ENCODE results near the gene PPM1N.

PPM1N gene

DNA sequence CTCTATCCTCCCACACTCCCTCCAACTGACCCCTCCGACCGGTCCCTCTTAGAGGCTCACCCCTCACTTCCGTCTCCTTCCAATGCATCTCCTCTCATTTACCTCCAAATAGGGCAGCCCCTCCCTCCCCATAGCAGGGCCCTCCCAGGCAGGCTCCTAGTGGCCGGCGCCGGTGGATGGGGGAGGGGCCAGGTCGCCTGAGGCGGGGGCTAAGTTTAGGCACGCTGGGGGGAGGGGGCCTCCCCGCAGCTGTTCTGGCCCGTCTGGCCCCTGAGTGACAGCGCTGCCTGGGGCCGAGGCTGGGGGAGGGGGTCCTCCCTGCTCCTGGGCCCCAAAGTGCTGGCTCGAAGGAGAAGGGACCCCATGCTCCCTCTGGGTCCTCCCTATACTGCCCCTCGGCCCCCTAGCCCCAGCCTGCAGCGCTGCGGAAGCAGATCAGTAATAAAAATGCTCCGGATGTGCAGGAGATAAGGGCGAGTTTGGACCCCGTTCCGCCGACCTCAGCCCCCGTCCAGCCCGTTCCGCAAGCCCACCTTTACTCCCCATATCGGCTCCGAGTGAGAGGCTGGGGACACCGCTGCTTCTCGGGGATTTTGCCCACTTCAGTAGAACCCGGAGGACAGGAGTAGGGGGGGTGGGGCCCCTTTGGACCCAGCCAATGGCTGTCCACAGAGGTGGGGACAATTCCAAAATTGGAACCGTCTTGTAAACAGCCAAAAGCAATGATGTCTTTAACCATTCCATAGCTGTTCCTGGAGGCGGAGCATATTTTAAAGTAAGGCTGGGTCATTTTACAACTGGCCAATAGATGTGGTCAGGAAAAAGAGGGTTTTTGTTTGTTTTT, 5.4 kb upstream of the PPM1N start:
- peak; percentile 36 for DNase-seq

DNA sequence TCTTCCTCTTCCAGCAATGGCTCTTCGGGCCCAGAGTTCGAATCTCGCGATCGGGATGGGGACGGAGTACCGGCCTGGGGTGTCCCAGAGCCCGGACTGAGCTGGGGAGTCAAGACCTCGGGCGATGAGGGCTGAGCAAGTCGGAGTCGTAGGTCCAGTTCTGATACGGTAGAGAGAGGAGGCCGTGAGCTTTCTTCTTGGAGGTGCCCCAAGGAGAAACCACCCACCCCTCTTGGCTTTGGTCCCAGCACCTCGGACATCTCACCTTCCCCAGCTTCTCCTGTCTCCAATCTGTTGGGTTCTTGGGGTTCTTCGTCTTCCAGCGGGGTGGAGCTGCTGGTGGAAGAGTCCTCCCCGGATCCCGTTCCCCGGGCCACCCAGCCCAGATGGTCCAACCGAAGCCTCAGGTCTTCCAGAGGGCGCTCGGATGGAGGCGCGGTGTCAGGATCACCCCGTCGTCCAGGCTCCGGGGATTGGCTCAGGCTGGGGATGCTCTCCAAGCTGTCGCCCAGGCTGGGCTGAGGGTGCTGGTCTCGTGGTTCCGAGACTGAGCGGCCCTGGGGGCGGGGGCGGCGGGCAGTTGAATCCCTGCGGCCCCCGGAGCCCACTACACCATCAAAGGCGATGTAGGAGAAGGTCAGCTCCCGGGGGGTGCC, 3.9 kb upstream of the PPM1N start:
- no peak for DNase-seq

DNA sequence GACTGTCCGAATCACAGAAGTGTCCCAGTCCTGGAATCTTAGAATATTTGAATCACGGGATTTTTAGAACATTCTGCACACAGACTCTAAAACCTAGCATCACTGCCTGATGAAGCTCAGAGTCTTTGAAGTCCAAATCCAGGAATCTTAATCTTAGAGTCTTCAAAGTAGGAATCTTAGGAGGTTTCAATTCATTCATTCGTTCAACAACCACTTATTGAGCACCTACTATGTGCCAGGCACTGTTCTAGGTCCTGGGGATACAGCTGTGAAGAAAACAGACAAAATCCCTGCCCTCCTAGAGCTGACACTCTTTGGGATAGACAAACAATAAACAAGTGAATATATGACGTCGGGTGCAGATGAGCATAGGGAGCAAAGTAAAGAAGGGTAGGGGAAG, 3.1 kb upstream of the PPM1N start:
- DNase-seq, result no peak

DNA sequence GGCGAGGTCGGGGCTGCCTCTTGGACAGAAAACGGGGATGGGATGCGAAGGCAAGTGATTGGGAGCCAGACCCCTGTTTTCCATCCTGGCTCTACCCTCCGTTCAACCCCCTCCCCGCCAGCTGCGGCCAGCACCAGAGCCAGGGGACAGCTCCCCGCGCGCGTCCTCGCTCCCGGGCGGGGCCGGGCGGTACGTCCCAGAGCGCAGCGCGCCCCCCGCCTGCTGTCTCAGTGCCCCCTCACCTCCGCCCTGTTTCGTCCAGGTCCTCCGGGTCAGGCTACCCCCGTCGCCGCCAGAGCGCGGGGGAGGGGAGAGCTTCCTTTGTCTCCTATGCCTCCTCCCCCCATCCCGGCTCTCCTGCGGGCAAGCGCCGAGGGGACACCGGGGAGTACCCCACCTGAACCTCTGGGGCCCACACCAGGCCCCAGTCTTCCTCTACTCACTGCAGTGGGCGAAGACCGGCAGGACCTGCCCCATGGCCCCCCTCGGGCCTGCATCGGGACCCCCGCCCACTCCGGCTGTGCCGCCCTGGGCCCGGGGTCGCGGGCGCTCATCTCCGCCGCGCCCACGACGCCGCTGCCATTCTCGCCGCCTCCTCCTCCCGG, 1.8 kb upstream of the PPM1N start:
- DNase-seq, result no peak

DNA sequence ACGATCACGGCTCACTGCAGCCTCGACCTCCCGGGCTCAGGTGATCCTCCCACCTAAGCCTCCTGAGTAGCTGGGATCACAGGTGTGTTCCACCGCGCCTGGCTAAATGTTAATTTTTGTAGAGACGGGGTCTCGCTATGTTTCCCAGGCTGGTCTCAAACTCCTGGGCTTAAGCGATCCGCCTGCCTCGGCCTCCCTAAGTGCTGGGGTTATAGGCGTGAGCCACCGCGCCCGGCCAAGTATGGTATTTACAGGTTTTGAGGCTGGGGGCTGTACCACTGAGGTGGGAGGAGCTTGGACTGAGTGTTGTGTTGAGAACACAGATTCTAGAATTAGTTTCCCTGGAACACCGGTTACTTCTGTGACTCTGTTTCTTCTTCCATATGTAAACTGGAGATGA, 452 bp upstream of the PPM1N start:
- DNase-seq, result no peak

DNA sequence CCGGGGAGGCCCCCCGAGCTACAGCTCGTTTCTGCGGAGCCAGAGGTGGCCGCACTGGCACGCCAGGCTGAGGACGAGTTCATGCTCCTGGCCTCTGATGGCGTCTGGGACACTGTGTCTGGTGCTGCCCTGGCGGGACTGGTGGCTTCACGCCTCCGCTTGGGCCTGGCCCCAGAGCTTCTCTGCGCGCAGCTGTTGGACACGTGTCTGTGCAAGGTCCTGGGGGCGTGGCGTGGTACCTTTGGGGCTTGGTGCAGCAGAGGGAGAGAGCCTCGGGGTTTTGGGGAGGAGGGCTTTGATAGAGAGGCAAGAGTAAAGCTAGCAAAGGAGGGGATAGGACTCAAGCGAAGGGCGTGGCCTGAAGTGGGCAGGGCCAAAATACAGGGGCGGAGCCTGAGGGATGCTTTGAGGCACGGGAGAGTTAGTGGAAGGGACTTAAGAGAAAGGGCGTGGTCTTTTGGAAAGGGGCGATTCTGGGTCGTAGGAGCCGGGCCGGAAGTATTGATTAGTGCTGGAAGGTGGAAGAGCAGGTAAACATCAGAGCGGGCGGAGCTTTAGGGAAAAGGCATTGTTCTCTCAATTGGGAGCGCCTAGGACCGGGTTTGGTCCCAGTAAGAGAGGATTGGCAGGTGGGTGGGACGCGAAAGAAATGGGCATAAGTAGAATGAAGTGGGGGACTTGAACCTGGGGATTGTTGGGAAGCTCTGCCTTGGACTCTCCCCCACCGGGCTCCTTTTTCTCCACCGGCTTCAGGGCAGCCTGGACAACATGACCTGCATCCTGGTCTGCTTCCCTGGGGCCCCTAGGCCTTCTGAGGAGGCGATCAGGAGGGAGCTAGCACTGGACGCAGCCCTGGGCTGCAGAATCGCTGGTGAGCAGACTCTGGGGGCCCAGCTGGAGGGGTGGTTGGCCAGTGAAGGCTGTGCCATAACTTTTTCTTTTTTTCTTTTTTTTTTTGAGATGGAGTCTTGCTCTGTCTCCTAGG, 1.2 kb downstream of the PPM1N start:
- DNase-seq, result peak; percentile 44

DNA sequence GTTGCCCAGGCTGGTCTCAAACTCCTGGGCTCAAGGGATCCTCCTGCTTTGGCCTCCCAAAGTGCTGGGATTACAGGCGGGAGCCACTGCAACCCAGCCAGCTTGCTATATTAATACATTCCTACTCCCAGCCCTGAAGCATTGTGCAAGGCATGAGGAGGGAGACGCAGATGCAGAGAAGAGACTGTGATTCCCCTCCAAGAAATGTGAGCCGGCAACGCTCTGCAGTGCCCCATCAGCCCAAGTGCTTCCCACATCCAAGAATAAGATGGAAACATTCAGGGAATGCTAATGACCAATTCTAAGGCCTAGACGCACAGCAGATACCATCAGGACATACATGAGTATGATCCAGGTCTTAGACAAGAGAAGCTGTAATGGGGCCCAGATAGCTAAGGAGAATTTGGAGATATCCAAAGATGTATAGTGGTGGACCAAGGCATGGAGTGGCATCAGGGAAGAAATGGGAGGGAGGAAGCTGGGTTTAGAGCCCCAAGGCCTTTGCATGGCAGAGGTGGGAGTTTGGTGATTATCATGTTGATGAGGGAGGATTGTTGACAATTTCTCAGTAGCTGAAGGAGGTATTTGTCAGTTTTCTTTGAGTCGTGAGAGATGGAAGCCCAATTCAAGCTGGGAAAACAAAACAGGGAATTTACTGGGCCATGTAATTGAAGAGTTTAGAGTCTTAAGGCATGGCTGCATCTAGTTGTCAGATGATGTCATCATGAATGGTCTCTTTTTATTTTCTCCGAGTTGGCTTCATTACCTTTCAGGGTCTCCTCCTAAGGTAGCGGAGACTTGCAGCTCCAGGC, 2.9 kb downstream of the PPM1N start:
- no peak for DNase-seq

DNA sequence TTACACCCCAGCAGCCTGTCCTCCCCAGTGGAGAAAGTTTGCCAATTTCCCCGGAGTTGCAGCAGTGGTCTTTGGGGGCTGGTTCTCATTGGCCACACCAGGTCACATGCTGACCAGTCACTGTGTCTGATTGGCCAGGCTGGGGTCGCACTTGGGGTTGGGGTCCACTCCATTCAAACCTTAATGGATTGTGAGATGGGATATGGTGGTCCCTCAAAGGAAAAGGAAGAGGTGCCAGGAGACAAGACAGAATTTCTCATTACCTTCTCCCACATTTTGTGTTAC, 3.4 kb downstream of the PPM1N start:
- peak; percentile 24 for DNase-seq

DNA sequence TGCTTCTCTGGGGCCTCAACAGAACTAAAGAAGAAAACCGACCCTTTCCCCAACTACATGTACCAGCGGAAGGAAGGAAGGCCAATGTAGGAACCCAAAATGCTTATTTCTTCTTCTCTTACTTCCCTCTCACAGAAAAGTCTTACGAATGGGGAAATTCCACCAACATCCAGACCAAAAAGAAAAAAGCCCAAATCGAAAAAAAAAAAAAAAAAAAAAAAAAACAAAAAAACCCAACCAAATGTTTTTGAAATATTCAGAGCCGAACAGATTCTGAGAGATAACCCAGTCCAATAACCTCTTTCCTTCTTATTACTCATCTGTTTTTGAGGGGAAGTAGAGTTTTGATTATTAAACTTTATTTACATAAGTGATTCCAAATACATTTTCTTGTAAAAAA, 3.9 kb downstream of the PPM1N start:
- DNase-seq, result peak; percentile 88

DNA sequence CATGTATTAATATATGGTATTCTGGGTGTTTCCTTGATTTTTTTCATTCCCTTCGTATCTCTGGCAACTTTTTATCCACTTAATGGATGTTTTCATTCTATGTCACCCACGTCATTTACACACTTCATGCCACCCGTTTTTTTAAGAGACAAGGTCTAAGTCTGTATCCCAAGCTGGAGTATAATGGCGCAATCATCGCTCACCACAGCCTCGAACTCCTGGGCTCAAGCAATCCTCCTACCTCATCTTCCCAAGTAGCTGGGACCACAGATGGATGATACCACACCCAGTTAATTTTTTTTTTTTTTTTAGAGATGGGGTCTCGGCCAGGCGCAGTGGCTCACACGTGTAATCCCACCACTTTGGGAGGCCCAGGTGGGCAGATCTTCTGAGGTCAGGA, 5.7 kb downstream of the PPM1N start:
- no peak for DNase-seq

DNA sequence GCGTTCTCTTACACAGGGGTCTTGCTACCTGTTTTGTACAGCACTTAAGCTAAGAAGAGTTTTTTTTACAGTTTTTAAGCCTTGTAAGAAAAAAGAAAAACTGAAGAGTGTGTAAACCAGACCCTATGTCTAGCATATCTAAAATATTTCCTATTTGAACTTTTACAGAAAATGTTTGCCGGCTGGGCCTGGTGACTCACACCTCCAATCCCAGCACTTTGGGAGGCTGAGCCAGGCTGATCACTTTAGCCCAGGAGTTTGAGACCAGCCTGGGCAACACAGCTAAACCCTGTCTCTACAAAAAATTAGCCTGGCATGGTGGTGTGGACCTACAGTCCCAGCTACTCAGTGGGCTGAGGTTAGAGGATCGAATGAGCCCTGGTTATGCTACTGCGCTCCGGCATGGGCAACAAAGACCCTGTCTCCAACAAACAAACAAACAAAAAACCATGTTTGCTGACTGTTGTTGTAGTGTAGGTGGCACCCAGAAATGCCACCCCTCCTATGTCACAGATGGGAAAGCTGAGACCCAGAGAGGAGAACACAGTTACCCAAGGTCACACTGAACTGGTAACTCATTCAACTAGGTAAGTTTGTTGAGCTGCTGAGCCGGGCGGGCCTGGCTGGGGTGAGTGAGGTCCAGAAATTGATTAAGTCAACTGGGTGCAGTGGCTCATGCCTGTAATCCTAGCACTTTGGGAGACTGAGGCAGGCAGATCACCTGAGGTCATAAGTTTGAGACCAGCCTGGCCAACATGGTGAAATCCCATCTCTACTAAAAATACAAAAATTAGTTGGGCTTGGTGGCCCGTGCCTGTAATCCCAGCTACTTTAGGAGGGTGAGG, 7.1 kb downstream of the PPM1N start:
- DNase-seq, result no peak

DNA sequence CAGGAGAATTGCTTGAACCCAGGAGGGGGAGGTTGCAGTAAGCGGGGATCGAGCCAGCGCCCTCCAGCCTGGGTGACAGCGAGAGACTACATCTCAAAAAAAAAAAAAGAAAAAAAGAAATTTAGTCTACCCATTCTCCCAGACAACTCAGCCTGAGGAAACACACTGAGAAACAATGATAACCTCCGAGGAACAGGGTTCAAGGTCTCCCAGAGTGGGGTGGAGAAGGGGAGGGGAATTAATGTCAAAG, 7.7 kb downstream of the PPM1N start:
- no peak for DNase-seq

DNA sequence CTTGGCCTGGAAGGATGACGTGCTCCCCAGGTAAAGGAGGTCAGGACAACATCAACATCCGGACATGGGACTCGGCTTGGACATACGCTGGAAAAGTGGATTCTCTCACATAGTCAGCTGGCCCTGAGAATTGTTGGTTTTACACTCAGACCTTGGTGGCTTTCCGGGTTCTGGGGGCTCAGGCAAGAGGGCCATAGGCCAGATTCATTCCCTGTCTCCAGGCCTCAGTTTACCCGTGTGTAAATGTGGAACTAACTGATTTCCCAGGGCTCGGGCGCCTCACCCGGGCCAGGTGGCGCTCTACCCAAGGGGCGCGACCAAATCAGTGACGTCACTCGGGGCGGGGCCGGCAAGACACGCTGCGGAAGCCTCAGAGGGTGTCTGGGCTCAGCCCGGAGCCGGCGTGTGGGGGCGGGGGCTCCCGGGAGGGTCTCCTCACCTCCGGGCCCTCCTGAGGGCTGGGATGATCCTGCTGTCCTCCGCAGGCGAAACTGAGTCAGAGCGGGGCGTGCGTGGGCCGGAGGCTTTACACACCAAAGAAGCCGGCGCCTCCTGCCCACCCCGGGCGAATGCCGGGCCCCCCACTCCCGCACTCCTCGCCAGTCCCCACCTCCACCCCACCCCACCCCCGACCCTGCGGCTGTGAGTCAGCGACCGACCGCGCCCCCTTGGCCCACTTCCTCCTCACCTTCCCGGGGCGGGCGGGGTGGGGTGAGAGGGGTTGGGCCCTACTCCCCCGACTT, 8.2 kb downstream of the PPM1N start:
- DNase-seq, result peak; percentile 96

DNA sequence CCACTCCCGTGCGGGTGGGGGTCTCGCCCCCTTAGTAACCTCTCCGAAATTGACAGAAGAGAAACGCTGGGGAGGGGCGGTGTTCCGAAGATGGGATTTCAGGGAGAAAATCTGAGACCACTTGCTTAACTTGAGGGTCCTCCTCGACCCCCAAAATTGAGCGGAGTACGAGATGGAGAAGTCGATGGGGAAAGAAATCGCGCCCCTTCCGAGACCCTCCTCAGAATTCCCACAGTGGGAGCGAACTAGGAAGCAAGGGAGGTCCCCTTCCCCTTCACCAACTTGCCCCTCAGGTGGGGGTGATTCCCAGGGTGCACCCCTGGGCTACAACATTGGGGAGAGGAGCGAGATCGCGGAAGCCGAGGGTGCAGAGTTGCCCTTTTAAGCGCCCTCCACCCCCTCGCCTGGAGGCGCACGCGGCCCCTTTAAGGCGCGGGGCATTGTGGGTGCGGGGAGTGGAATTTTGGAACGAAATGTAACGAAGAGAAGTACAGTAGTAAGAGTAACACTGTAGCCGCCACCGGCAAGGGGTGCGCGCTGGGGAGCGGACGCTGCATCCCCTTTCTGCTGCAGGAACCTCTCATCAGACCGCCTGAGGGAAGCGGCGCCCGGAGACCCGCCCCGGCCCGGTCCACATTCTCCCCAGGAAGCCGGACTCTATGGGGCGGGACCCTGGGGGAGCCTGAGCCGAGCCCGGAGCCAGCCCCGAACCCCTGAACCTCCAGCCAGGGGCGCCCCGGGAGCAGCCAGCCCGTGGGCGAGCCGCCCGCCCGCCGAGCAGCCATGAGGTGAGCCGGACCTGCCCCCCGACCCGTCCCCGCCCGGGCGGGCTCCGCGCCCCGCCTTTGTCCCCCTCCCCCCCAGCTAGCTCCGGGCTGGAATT, 9.0 kb downstream of the PPM1N start, which contains the start of gene VASP:
Gene VASP (plus strand): TSS at position 491 of the 883 bp plus-strand sequence. CDS start 293 bp downstream, at position 784.
- peak; percentile 96 for DNase-seq

DNA sequence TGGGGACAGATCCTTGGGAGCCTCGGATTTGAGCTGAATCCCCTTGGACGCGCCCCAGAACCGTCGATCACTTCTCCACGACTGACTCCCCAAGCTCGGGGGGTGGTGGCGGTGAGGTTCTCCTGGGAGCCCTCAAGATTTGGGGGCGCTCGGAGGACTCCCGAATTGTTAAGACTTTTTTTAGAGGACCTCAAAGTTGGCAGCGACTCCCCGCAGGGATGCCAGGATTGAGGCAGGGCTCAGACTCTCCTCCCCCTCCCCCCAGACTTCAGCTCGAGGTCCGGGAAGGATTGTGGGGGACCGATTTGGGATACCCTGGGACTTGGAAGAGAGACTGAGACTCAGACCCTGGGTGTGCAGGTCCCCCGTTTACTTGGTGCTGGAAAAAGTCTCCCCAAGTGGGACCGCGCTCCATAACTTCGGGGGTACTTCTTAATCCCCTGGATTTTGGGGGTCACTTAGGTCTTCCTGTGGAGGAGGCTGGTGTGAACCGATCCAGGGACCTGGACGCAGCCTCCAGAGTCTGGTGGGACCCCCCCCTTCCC, 9.7 kb downstream of the PPM1N start:
- DNase-seq, result no peak

DNA sequence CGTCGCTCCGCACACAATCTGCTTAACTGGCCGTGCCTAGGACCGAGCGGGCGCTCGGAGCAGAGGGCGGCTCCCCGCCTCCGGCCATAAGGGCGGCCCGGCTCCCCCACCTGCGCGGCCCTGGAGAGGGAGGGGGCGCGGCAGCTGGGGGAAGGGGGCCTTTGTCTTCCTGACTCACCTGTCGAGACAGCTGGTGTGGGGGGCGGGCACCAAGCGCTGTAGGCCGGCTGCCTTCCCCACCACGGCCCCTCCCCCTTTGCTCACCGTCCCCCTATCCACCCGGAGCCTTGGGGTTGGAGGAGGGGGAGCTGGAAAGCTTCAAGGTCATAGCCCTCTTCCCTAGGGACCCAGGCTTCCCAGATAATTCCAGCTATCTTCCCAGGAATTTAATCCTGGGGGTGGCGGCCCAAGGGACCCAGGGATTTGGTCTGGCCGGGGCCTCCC, 10.2 kb downstream of the PPM1N start:
- DNase-seq, result no peak

DNA sequence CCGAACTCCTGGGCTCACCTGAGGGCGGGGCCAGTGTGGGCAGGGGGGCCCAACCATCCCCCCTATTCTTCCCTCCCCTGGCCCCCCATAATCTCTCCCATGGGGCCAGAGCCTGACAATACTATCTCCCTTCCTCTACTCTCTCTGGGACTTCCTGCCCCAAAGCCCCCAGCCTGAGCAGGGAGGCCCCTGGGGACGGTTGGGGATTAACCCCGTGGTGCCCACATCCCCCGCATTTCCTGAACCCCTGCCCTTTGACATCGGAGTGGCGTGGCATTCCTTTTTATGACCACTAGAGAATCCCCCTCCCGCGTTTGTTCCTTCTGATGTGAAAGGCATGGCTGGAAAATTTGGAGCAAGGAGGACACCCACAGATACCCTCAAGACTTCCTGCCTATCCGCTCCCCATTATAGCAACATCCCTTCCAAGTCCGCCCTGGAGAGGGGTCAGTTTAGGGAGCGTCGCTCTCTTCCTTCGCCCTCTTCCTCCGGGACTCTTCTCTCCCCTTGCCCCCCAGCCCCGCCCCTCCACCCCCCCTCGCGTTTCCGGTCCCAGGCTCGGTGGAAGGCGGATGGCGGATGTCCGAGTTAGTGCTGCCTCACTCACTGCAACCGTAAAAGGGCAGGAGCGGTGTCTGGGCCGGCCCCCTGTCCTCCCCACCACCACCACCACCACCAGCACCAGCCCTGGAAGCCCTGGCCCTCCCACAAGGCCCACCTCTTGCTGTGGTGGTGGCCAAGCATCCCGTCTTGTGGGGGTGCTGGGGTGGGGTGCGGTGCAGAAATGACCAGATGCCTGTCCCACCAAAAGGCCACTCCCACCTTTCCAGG, 10.8 kb downstream of the PPM1N start:
- peak; percentile 73 for DNase-seq

DNA sequence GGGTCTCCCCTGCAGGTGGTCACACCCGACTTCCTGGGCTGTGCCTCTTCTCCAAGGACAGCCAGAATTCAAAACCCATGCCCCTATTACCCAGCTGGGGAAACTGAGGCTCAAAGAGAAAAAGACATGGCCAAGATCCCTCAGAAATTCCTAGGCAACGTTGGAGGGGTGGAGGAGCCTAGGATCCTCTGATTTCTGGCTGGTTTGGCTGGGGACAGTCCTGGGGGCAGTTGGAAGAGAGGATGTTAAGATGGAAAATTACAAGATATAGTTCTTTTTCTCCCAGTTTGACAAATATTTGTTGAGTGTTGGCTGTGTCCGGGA, 11.4 kb downstream of the PPM1N start:
- no peak for DNase-seq

Measured in inflammatory macrophage treated with lipopolysaccharide for 4 hours (primary cell).